ENCODE data around the gene KREMEN2. TPM values are rescaled to one million over a fixed set of nuclear protein-coding genes. Genes with fewer than 3 reads are reported as not detected.
"Not testable (repeated sequence)": the region's sequence is repeated elsewhere in the genome, so short reads cannot be mapped to it uniquely, and the experiment has no call there.

Gene KREMEN2
- total RNA-seq, 2 donors from 2014 or later = 1.4 to 4.0 TPM

GRCh38 chr16:2939968-2940367 lies 24.1 kb upstream of the KREMEN2 start:
- Histone ChIP-seq H3K36me3 (peaks cover 16 to 19% of the 10 kb centered on the region in 2 donors), H3K4me1 (replicated peaks) (no peaks in the 10 kb centered on the region), H3K4me3 (no peak overlapping the region), H3K27ac (no peak overlapping the region), H3K27me3 (replicated peaks; ENCODE audit: insufficient read depth) (no peaks in the 10 kb centered on the region), H3K9me3 (no peaks in the 10 kb centered on the region)
- no peak for TF ChIP-seq POLR2AphosphoS5 (IDR thresholded peaks at IDR 0.05)
- TF ChIP-seq POLR2A (IDR thresholded peaks at IDR 0.05) = no peak
- no peak for TF ChIP-seq CTCF (IDR thresholded peaks at IDR 0.05)
- intact Hi-C loops (cut with DNase I) = no loop called here
- no peak for DNase-seq (ENCODE audit: low spot score)
- WGBS = 52% methylated on average over 2 of the region's 2 CpGs

- H3K27me3 ChIP-seq (replicated peaks; ENCODE audit: insufficient read depth) = no peaks in the 10 kb centered on the region
- TF ChIP-seq POLR2AphosphoS5 (IDR thresholded peaks at IDR 0.05) (no peak), CTCF (IDR thresholded peaks at IDR 0.05) (no peak), POLR2A (IDR thresholded peaks at IDR 0.05) (no peak)
- H3K9me3 ChIP-seq = no peaks in the 10 kb centered on the region
- no peak for DNase-seq (ENCODE audit: low spot score)
- intact Hi-C loops (cut with DNase I) = no loop called here
- no peak overlapping the region for H3K4me3 ChIP-seq
- H3K36me3 ChIP-seq = peaks cover 13 to 16% of the 10 kb centered on the region in 2 donors
- no peak overlapping the region for H3K27ac ChIP-seq
- H3K4me1 ChIP-seq (replicated peaks) = no peaks in the 10 kb centered on the region
- 88% methylated on average over 4 of the region's 4 CpGs for WGBS
Observed at GRCh38 chr16:2942045-2942444, 22.0 kb upstream of the KREMEN2 start.

GRCh38 chr16:2943716-2944115 lies 20.4 kb upstream of the KREMEN2 start:
- H3K9me3 ChIP-seq; H3K4me1 ChIP-seq (replicated peaks); intact Hi-C loops (cut with DNase I); H3K27ac ChIP-seq; H3K36me3 ChIP-seq; DNase-seq (ENCODE audit: low spot score); H3K27me3 ChIP-seq (replicated peaks; ENCODE audit: insufficient read depth); H3K4me3 ChIP-seq: not testable (repeated sequence)
- WGBS = 93% methylated on average over 12 of the region's 12 CpGs

GRCh38 chr16:2946649-2947048 lies 17.4 kb upstream of the KREMEN2 start:
- peaks cover 0 to 3% of the 10 kb centered on the region in 2 donors for H3K36me3 ChIP-seq
- DNase-seq (ENCODE audit: low spot score) = no peak
- no peaks in the 10 kb centered on the region for H3K4me1 ChIP-seq (replicated peaks)
- no peaks in the 10 kb centered on the region for H3K27me3 ChIP-seq (replicated peaks; ENCODE audit: insufficient read depth)
- 99% methylated on average over 4 of the region's 4 CpGs for WGBS
- no peak overlapping the region for H3K4me3 ChIP-seq
- no peak overlapping the region for H3K27ac ChIP-seq
- no peaks in the 10 kb centered on the region for H3K9me3 ChIP-seq
- TF ChIP-seq POLR2AphosphoS5 (IDR thresholded peaks at IDR 0.05) (no peak), POLR2A (IDR thresholded peaks at IDR 0.05) (no peak), CTCF (IDR thresholded peaks at IDR 0.05) (no peak)
- intact Hi-C loops (cut with DNase I) = no loop called here

GRCh38 chr16:2948807-2949704 lies 15.0 kb upstream of the KREMEN2 start:
- DNase-seq (ENCODE audit: low spot score) = no peak
- 87% methylated on average over 36 of the region's 36 CpGs for WGBS
- Histone ChIP-seq H3K27ac (no peak overlapping the region), H3K4me1 (replicated peaks) (no peaks in the 10 kb centered on the region), H3K4me3 (no peak overlapping the region), H3K36me3 (no peaks in the 10 kb centered on the region), H3K9me3 (no peaks in the 10 kb centered on the region), H3K27me3 (replicated peaks; ENCODE audit: insufficient read depth) (no peaks in the 10 kb centered on the region)
- intact Hi-C loops (cut with DNase I) = no loop called here
- TF ChIP-seq CTCF (IDR thresholded peaks at IDR 0.05) (no peak), POLR2AphosphoS5 (IDR thresholded peaks at IDR 0.05) (no peak), POLR2A (IDR thresholded peaks at IDR 0.05) (no peak)

Measured in prostate gland (tissue), 2 donors.